Natural killer cell treated with Interleukin-12 subunit alpha and Interleukin-12 subunit beta and Interleukin-15 and Interleukin-18, amount 100 ng/mL, for 72 hours (primary cell): ENCODE data around the gene ZBTB7B. TPM values are rescaled to one million over a fixed set of nuclear protein-coding genes. Genes with fewer than 3 reads are reported as not detected.

ENCODE experiments used
- ATAC-seq, 2 donors: fragments of 150-1000 bp; cut with Tn5 transposase in 1 of 2; sonication (Bioruptor Pico), chemical (Tn5 transposase) in 1 of 2; 2 replicates each; pipeline ENCODE4 v1.10.0; 2021
- DNase-seq: peaks from one replicate; pipeline ENCODE4 v3.0.0; 2022; ENCODE audit warnings: low spot score
- H3K27ac Mint-ChIP-seq, 2 donors: 1 replicate in 1 of 2; 2 replicates in 1 of 2; pipeline ENCODE4 v1.8.0; 2022; ENCODE audit warnings: mixed read lengths in 2 of 2, mild to moderate bottlenecking in 1 of 2, moderate library complexity in 1 of 2
- H3K27me3 Mint-ChIP-seq, 2 donors: 1 replicate in 1 of 2; 2 replicates in 1 of 2; pipeline ENCODE4 v1.8.0; 2022; ENCODE audit warnings: mixed read lengths in 2 of 2
- H3K36me3 Mint-ChIP-seq: one replicate; pipeline ENCODE4 v1.8.0; 2022; ENCODE audit warnings: mixed read lengths
- H3K4me1 Mint-ChIP-seq, 2 donors: 1 replicate in 1 of 2; 2 replicates in 1 of 2; pipeline ENCODE4 v1.8.0; 2022; ENCODE audit warnings: low read depth in 2 of 2, mixed read lengths in 2 of 2, mild to moderate bottlenecking in 1 of 2
- H3K4me3 Mint-ChIP-seq: one replicate; pipeline ENCODE4 v1.8.0; 2022; ENCODE audit warnings: mixed read lengths
- H3K9me3 Mint-ChIP-seq: 2 replicates; pipeline ENCODE4 v1.8.0; 2022; ENCODE audit warnings: mixed read lengths
- total RNA-seq, 2 donors: library from RNA; stranded (reverse); gene quantifications; one replicate each; pipeline ENCODE4 v1.2.3, GENCODE V29; 2022

ZBTB7B gene
- total RNA-seq, 2 donors from 2014 or later = 78.4 to 107 TPM

GRCh38 chr1:155015527-155016230 lies 13.1 kb downstream of the ZBTB7B start:
- Mint-ChIP-seq H3K4me3 (no peak overlapping the region), H3K4me1 (peaks cover 19 to 42% of the 10 kb centered on the region in 2 donors), H3K27ac (no peak overlapping the region), H3K27me3 (no peaks in the 10 kb centered on the region), H3K36me3 (no peaks in the 10 kb centered on the region), H3K9me3 (no peaks in the 10 kb centered on the region)
- DNase-seq (no peak), ATAC-seq (no peak)

- DNase-seq (no peak), ATAC-seq (no peak)
- H3K27me3 Mint-ChIP-seq = no peaks in the 10 kb centered on the region
- H3K4me1 Mint-ChIP-seq = peaks cover 19 to 38% of the 10 kb centered on the region in 2 donors
- H3K36me3 Mint-ChIP-seq = no peaks in the 10 kb centered on the region
- no peak overlapping the region for H3K4me3 Mint-ChIP-seq
- H3K27ac Mint-ChIP-seq = no peak overlapping the region
- no peaks in the 10 kb centered on the region for H3K9me3 Mint-ChIP-seq
Measured at GRCh38 chr1:155016231-155016831, 13.7 kb downstream of the ZBTB7B start.

- ATAC-seq = peak; percentile 94 to 95
- Mint-ChIP-seq H3K9me3 (no peaks in the 10 kb centered on the region), H3K27me3 (no peaks in the 10 kb centered on the region), H3K4me1 (peaks cover 19 to 41% of the 10 kb centered on the region in 2 donors), H3K36me3 (no peaks in the 10 kb centered on the region), H3K27ac (no peak overlapping the region), H3K4me3 (peak overlapping the region; percentile 54)
- DNase-seq = peak; percentile 87
Measured at GRCh38 chr1:155017041-155017945, 14.7 kb downstream of the ZBTB7B start.

- ATAC-seq (no peak), DNase-seq (no peak)
- Mint-ChIP-seq H3K9me3 (no peaks in the 10 kb centered on the region), H3K27ac (no peak overlapping the region), H3K4me1 (peaks cover 16 to 34% of the 10 kb centered on the region in 2 donors), H3K4me3 (peak overlapping the region; percentile 54), H3K36me3 (no peaks in the 10 kb centered on the region), H3K27me3 (no peaks in the 10 kb centered on the region)
Measured at GRCh38 chr1:155017946-155018316, 15.3 kb downstream of the ZBTB7B start.

GRCh38 chr1:155018617-155019348 lies 16.2 kb downstream of the ZBTB7B start:
- ATAC-seq = no peak
- no peak for DNase-seq
- Mint-ChIP-seq H3K4me1 (peaks cover 8 to 29% of the 10 kb centered on the region in 2 donors), H3K4me3 (no peak overlapping the region), H3K9me3 (no peaks in the 10 kb centered on the region), H3K36me3 (no peaks in the 10 kb centered on the region), H3K27me3 (no peaks in the 10 kb centered on the region), H3K27ac (peak overlapping the region in 1 of 2 donors; percentile 29)

- DNase-seq = no peak
- H3K9me3 Mint-ChIP-seq = no peaks in the 10 kb centered on the region
- H3K36me3 Mint-ChIP-seq = no peaks in the 10 kb centered on the region
- no peaks in the 10 kb centered on the region for H3K27me3 Mint-ChIP-seq
- H3K4me3 Mint-ChIP-seq = no peak overlapping the region
- ATAC-seq = no peak
- H3K27ac Mint-ChIP-seq = peak overlapping the region in 1 of 2 donors; percentile 29
- peaks cover 5 to 27% of the 10 kb centered on the region in 2 donors for H3K4me1 Mint-ChIP-seq
Measured at GRCh38 chr1:155019377-155020245, 17.0 kb downstream of the ZBTB7B start.

GRCh38 chr1:155022136-155022926 lies 19.7 kb downstream of the ZBTB7B start:
- ATAC-seq = no peak
- no peak overlapping the region for H3K27ac Mint-ChIP-seq

GRCh38 chr1:155022927-155023236 lies 20.3 kb downstream of the ZBTB7B start:
- H3K27ac Mint-ChIP-seq = no peak overlapping the region
- DNase-seq (no peak), ATAC-seq (no peak)
- no peaks in the 10 kb centered on the region for H3K9me3 Mint-ChIP-seq
- peaks cover 0 to 14% of the 10 kb centered on the region in 2 donors for H3K4me1 Mint-ChIP-seq
- H3K36me3 Mint-ChIP-seq = no peaks in the 10 kb centered on the region
- H3K4me3 Mint-ChIP-seq = no peak overlapping the region
- H3K27me3 Mint-ChIP-seq = no peaks in the 10 kb centered on the region

More at GRCh38 chr1:155022136-155022926, 19.7 kb downstream of the ZBTB7B start:
- Mint-ChIP-seq H3K36me3 (no peaks in the 10 kb centered on the region), H3K9me3 (no peaks in the 10 kb centered on the region), H3K4me3 (no peak overlapping the region), H3K4me1 (peaks cover 0 to 18% of the 10 kb centered on the region in 2 donors), H3K27me3 (no peaks in the 10 kb centered on the region)
- no peak for DNase-seq

GRCh38 chr1:155023627-155024026 lies 21.0 kb downstream of the ZBTB7B start:
- H3K27me3 Mint-ChIP-seq = no peaks in the 10 kb centered on the region
- no peak overlapping the region for H3K27ac Mint-ChIP-seq
- no peak overlapping the region for H3K4me3 Mint-ChIP-seq
- no peaks in the 10 kb centered on the region for H3K36me3 Mint-ChIP-seq
- no peak for DNase-seq
- peaks cover 0 to 13% of the 10 kb centered on the region in 2 donors for H3K4me1 Mint-ChIP-seq
- no peaks in the 10 kb centered on the region for H3K9me3 Mint-ChIP-seq
- ATAC-seq = peak in 1 of 2 donors; percentile 40

- peaks cover 0 to 12% of the 10 kb centered on the region in 2 donors for H3K4me1 Mint-ChIP-seq
- H3K27ac Mint-ChIP-seq = no peak overlapping the region
- H3K27me3 Mint-ChIP-seq = no peaks in the 10 kb centered on the region
- no peak for ATAC-seq
- DNase-seq = no peak
- no peaks in the 10 kb centered on the region for H3K36me3 Mint-ChIP-seq
- no peak overlapping the region for H3K4me3 Mint-ChIP-seq
- no peaks in the 10 kb centered on the region for H3K9me3 Mint-ChIP-seq
Measured at GRCh38 chr1:155024315-155024714, 21.7 kb downstream of the ZBTB7B start.

GRCh38 chr1:155026154-155026553 lies 23.6 kb downstream of the ZBTB7B start:
- Mint-ChIP-seq H3K27me3 (no peaks in the 10 kb centered on the region), H3K9me3 (no peaks in the 10 kb centered on the region), H3K4me3 (no peak overlapping the region), H3K36me3 (no peaks in the 10 kb centered on the region), H3K4me1 (peaks cover 0 to 4% of the 10 kb centered on the region in 2 donors), H3K27ac (no peak overlapping the region)
- ATAC-seq = no peak
- no peak for DNase-seq

- peaks cover 0 to 1% of the 10 kb centered on the region in 2 donors for H3K4me1 Mint-ChIP-seq
- DNase-seq = no peak
- no peaks in the 10 kb centered on the region for H3K27me3 Mint-ChIP-seq
- H3K4me3 Mint-ChIP-seq = no peak overlapping the region
- no peaks in the 10 kb centered on the region for H3K36me3 Mint-ChIP-seq
- H3K9me3 Mint-ChIP-seq = no peaks in the 10 kb centered on the region
- H3K27ac Mint-ChIP-seq = no peak overlapping the region
- ATAC-seq = peak in 1 of 2 donors; percentile 26
Measured at GRCh38 chr1:155026588-155026987, 24.0 kb downstream of the ZBTB7B start.
